Measurements from ENCODE around the gene OR4K1. TPM values are rescaled to one million over a fixed set of nuclear protein-coding genes. Genes with fewer than 3 reads are reported as not detected.
"Not testable (repeated sequence)": the region's sequence is repeated elsewhere in the genome, so short reads cannot be mapped to it uniquely, and the experiment has no call there.

OR4K1 gene, protein sequence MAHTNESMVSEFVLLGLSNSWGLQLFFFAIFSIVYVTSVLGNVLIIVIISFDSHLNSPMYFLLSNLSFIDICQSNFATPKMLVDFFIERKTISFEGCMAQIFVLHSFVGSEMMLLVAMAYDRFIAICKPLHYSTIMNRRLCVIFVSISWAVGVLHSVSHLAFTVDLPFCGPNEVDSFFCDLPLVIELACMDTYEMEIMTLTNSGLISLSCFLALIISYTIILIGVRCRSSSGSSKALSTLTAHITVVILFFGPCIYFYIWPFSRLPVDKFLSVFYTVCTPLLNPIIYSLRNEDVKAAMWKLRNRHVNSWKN
- 2.2 TPM for total RNA-seq (ENCODE audit: insufficient read depth, low replicate concordance)

DNA sequence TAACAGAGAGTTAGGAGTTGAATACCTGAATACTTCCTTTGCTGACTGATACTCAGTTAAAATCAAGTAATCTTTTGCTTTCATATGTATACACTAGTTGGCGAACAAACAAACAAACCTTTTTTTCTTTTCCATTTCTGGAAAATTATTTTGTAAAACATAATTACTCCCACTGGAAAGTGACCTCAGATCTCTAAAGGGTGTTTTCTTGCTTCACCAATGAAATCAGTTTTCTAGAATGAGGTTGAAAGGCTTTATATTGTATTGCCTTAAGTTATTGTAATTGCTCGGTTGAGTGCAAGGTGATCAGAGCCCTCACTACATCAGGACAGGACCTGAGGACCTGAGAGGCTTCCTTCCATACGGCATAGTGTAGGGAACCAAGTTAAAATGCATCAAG lies at the start of gene OR4K1:
Gene OR4K1, plus strand, starts transcription at position 301 of the 400 bp plus-strand sequence. CDS start 4,750 bp downstream, outside the sequence.
- no peak for DNase-seq (ENCODE audit: low spot score)

DNA sequence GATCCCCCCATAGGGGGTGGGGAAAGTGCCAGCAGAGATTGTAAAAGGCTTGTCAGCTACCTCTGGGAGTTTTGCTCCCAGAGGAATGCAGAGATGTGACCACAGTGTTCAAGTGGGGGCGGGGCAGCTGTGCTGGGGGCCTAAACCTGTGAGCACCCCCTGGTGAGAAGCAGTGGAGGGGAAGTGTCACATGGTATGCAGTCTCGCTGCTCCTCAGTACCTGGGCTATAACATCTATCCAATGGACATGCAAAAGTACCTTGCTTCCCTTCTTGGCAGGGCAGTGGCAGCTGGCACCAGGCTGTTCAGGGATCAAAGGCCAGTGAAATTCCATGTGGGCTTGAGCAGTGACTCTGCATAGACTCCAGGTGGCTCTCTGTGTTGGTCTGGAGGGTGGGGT lies 35.4 kb upstream of the OR4K1 start:
- no peak for DNase-seq (ENCODE audit: low spot score)

DNA sequence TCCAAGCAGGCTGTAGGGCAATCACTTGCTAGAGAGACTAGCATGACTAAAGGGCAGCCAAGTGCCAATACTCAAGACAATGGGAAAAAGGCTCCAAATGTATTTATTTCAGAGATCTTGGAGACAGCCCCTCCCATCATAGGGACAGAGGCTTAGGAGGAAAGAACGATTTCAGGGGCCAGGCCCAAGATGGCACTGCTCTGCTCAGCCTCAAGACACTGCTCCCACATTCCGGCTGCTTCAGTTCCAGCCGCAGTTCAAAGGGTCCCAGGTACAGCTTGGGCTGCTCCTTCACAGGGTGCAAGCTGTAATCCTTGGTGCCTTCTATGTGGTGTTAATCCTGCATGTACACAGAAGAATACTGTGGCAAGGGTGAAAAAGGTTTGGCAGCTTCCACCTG lies 29.7 kb upstream of the OR4K1 start:
- DNase-seq (ENCODE audit: low spot score), result no peak

DNA sequence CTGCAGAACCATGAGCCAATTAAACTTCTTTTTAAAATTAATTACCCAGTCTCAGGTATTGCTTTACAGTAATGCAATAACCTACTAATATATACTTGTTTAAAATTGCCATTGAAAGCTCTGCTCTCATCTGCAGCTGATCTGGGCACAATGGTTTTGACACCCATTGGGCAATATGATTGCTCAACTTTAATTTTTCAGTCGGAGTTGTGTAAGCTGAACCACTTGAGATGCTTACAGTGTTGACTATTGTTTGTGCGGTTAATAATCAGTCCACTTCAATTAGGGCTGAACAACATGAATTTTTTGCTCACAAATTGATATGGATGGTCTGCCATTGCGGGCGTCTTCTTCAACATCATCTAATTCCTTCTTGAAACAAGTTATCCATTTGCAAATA lies 28.3 kb upstream of the OR4K1 start:
- DNase-seq (ENCODE audit: low spot score), result no peak

DNA sequence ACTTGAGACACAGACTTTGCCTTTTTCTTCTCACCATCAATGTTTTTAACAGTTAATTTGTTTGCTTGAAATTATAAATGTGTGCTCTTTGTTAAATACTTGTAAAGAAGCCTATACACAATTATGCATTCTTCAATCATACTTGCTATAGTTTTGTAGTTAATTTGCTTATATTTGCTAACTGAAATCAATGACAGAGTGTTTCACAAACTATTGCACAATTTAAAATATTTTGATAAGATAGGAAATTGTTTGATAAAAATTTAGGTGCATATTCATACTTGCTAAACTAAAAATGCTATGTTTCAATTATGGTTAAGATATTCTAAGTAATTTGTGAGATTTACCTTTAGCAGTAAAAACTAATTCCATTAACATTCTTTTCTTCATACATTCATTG lies 24.1 kb upstream of the OR4K1 start:
- DNase-seq (ENCODE audit: low spot score), result no peak

DNA sequence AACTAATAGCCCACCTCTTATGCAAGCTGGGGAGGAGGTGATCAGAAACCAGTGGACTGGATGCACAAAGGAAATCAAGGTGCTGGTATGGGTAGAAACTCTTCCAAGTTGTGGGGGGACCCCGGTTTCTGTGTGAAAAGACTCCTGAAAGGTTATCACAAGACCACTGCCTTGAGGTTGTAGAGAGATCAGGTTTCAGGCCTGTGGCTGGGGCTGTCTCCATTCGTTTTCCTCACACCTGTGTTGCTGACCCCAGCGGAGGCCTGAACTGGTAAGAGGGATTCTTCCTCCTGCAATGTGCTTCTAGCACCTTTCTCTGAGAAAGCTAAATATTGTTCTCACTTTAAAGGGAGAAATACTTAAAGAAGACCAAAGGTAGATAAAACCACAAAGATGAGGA lies 19.6 kb upstream of the OR4K1 start:
- no peak for DNase-seq (ENCODE audit: low spot score)

DNA sequence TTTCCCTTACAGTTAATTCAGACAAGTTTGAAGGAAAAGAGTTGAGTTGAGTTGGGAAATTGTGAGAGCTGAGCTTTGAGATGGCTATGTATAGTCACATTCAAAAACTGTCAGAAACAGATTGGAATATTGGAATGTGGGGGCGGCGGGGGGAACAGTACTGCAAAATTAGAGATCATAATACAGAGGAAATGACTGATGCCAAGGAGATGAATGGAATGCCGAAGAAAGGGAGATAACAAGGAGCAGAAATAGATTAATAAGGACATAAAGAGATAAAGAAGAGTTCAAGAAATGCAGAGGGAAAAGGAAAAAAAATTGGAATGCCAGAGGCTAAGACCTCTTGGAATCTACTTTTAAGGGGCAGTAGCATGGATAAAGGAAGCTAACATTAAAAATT lies 13.5 kb upstream of the OR4K1 start:
- no peak for DNase-seq (ENCODE audit: low spot score)

DNA sequence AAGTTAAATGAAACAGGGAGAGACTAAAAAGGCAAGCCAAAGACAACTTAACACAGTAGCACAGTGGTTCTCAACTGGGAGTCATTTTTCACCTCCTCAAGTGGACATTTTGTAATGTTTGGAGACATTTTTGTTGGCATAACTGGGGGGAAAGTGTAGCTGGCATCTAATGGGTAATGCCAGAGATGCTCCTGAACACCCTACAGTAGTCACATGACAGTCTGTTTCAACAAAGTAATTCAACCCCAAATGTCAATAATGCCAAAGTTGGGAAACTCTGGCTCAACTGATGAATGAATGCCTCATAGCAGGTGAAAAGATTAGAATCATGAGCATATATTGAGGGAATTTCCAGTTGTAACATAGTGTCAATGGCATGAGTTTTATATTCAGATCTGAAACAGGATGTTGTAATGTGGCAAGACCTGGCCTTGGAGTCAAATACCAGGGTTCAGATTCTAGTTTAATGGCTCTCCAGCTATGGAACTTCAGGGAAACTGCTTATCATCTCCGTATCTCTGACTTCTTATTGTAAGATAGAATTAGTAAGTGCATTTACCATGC lies 12.7 kb upstream of the OR4K1 start:
- DNase-seq (ENCODE audit: low spot score), result no peak

DNA sequence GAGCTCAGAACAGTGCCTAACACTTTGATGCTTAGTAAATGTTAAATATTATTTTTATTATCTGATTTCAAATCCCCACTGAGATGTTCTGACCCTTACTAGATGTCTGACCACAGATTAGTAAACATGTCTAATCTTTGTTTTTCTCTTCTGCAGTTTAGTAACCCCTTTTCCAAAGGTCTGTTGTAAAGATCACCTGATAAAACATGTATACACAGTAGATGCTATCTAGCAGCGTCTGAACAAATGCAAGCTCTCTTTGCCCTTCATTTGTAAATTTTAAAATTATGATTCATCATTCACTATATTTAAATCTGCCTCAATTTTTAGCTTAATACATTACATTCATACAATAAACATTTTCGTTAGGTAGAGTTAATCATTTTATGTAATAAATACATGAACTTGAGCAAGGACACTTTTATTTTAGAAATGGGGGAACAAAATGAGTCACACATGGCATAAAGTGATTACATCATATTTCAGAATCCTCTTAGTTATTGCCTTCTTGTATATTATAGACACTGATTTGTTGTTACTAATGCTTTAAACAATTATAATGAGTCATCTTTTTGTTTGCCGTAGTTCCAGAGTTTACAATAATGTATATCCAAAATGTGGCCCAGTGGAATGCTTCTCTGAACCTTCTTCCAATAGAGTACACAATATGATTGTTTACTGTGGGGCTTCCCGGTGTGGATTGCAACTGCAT lies 12.0 kb upstream of the OR4K1 start:
- DNase-seq (ENCODE audit: low spot score), result no peak

DNA sequence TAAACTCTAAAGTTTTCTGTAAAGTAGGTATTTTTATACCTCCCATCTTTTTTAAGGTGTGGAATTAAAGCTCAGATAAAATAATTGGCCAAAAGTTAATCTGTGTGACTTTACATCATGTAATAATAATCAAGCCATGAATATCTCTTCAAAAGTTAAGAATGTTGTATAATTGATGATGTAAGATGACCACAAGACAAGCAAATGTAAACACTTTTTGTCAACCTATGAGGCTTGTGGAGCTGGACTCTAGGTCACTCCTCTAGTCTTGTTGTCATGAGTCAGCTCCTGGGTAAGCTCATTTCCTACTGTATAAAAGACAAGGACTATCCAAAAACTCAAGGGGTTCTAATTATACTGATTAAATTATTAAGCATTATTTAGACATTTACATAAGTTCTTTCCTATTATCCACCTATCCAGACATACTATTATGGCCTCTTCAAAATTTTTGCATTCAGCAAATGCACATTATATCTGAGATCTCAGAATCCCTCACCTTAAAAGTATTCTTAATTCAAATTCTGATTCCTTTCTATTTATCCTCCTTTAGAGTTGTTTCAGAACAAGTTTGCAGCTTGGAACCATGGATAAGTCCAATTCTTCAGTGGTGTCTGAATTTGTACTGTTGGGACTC lies 10.6 kb upstream of the OR4K1 start, which contains the start of gene OR4K5:
Gene OR4K5, plus strand, starts transcription at position 587 of the 637 bp plus-strand sequence. Its CDS starts 0 bp downstream, at position 587.
- DNase-seq (ENCODE audit: low spot score), result no peak

DNA sequence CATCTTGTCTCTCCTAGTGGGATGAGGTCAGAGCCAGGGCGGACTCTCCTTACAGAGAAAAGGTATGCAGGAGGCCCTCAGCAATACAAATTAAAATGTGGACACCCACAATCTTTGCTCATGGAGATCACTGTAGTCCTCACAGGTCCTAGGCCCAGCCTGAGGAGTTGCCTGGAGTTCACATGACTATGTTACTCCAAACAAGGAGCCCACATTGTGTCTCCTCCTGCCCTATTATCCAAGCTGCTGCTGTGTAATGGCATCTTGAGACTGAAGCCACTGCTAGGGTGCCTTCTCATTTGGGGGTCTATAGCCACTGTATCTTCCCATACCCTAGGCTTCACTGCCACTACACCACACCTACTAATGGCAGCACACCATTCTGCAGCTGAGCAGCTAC lies 11.0 kb downstream of the OR4K1 start:
- no peak for DNase-seq (ENCODE audit: low spot score)

DNA sequence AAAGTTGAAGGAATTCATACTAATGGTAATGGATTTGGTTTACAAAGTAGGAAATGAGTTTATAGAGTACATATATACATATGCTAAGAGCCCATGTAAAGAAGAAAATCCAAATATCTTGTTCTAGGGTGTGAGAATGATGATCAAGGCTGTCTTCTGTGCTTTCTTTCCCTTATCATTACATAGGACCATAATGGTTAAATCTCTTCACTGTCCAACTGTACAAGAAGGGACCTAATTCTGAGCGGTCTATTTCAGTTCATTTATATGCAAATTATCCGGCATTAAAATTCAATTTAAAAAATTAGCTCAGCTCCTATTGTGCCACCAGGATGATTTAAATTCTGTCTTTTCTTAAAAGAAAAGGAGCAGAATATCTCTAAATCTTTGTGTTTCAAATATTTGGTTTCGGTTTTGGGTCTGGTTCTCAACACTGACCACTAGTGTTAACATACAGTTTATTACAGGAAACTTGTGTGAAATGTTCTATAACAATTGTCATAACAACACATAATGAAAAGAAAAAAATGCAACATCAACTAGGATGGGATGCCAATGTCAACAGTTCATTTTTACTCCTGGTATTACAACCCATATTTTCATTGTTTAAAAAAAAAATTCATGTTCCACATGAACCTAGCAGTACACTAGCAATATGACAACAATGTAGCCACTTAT lies 16.8 kb downstream of the OR4K1 start:
- DNase-seq (ENCODE audit: low spot score), result no peak

DNA sequence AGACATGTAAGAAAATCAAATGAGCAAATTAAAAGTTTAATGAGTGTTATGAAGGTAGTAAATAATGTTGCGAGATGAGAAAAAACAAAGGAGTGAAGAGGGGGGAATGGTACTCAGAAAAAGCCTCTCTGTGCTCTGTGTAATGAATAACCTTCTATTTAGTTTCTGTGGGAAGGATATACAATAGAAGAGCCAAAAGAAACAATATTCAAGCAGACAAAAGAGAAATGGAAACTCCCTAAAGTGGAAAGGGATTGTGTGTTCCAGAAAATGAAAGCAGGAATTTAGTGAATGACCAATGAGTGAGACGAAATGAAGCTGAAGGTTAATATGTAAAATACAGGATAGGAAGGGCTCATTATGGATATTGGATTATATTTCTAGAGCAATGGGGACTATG lies 18.5 kb downstream of the OR4K1 start:
- DNase-seq (ENCODE audit: low spot score), result no peak

DNA sequence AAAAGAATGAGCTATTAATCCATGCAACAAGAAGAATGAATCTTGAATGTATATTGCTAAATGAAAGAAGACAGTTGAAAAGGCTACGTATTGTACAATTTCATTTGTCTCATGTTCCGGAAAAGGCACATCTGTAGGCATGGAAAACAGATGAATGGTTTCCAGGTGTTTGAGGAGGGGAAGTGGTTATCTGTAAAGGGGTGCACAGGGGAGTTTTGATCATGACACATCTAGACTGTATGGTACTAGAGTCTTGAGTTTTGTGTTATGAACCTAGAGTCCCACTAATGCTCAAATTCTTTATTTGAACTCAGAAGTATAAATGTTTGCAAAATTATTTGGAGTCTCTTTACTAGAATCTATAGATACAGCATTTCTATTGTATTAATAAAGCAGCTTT lies 39.0 kb downstream of the OR4K1 start:
- not testable (repeated sequence) for DNase-seq (ENCODE audit: low spot score)

DNA sequence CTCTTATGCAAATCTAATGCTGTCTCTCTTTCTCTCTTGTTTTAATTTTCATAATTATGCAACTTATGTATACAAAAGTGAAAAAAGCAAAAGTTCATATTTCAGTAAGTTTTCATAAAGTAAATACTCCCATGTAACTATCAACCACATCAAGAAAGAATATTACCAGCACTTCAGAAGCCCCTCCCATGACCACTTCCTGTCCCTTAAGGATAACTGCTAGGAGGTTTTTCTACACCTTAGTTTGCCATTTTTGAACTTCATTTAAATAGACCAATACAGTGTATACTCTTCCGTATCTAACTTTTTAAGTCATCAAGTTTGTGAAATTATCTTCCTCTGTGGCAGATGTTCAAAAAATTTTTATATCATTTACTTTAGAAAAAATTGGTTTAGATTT lies 44.1 kb downstream of the OR4K1 start:
- no peak for DNase-seq (ENCODE audit: low spot score)

DNA sequence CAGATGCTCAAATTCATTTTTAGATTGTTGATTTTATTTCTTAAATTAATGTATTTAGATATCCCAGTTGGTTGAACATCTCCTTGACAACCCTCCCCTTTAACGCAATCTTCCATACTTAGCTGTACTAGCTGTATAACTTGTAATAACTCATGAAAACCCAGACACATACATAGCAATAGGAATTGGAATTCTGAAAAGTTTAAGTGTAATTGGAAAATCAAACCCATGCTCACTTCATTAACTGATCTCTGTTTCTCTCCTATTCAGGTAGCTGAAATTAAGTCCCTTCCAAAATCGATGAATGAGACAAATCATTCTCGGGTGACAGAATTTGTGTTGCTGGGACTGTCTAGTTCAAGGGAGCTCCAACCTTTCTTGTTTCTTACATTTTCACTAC lies 44.6 kb downstream of the OR4K1 start, which contains the start of gene OR4K15:
Gene OR4K15, plus strand, starts transcription at position 301 of the 400 bp plus-strand sequence. Its CDS starts 0 bp downstream, at position 301.
- DNase-seq (ENCODE audit: low spot score), result no peak

Other genes with a start within 250 kb of the OR4K1 start
- 3.9 TPM for gene OR11H2, start 217.0 kb upstream of the OR4K1 start, total RNA-seq (ENCODE audit: insufficient read depth, low replicate concordance)
- gene OR4Q3, start 187.3 kb upstream of the OR4K1 start, total RNA-seq (ENCODE audit: insufficient read depth, low replicate concordance), result 4.6 TPM
- 12.5 TPM for gene OR4M1, start 157.4 kb upstream of the OR4K1 start, total RNA-seq (ENCODE audit: insufficient read depth, low replicate concordance)
- gene OR4N2, start 127.1 kb upstream of the OR4K1 start, total RNA-seq (ENCODE audit: insufficient read depth, low replicate concordance), result 5.3 TPM
- gene OR4K2, start 55.8 kb upstream of the OR4K1 start, total RNA-seq (ENCODE audit: insufficient read depth, low replicate concordance), result 6.3 TPM
- gene OR4K5, start 10.3 kb upstream of the OR4K1 start, total RNA-seq (ENCODE audit: insufficient read depth, low replicate concordance), result 5.8 TPM
- gene OR4K15, start 44.7 kb downstream of the OR4K1 start, total RNA-seq (ENCODE audit: insufficient read depth, low replicate concordance), result 8.4 TPM
- gene OR4Q2, start 71.2 kb downstream of the OR4K1 start, total RNA-seq (ENCODE audit: insufficient read depth, low replicate concordance), result 1.4 TPM
- gene OR4K14, start 88.4 kb downstream of the OR4K1 start, total RNA-seq (ENCODE audit: insufficient read depth, low replicate concordance), result 5.1 TPM
- 3.4 TPM for gene OR4K13, start 105.1 kb downstream of the OR4K1 start, total RNA-seq (ENCODE audit: insufficient read depth, low replicate concordance)
- not detected for gene OR4L1, start 129.1 kb downstream of the OR4K1 start, total RNA-seq (ENCODE audit: insufficient read depth, low replicate concordance)
- 5.1 TPM for gene OR4K17, start 179.8 kb downstream of the OR4K1 start, total RNA-seq (ENCODE audit: insufficient read depth, low replicate concordance)
- gene OR4N5, start 207.9 kb downstream of the OR4K1 start, total RNA-seq (ENCODE audit: insufficient read depth, low replicate concordance), result 4.6 TPM

All from umbilical cord (tissue), 2 donors.